ENCODE results near the gene CEP170B. TPM values are rescaled to one million over a fixed set of nuclear protein-coding genes. Genes with fewer than 3 reads are reported as not detected.

CEP170B gene
- total and polyA plus RNA-seq, 2 of the 13 experiments (the other 11 are each of a cell fraction or from before 2014, with no cell fraction given), result 4.3 to 8.8 TPM

GRCh38 chr14:104820669-104821228 lies 44.3 kb upstream of the CEP170B start (continued):
- no peak for TF ChIP-seq HNRNPK (IDR thresholded peaks at IDR 0.05; ENCODE audit: low read depth, low read length, poor library complexity, severe bottlenecking)
- no peak for TF ChIP-seq LCORL (IDR thresholded peaks at IDR 0.05)
- TF ChIP-seq LCORL (CRISPR knock-in tag; IDR thresholded peaks at IDR 0.05), result peak; percentile 52; the same call in 1 of the 2 replicates
- 0 out of 2 replicates have a peak, but pooled peaks have one; percentile 55 for TF ChIP-seq TBX2 (CRISPR knock-in tag; IDR thresholded peaks at IDR 0.05; ENCODE audit: borderline replicate concordance)
- no peak; the same call in 1 of the 2 replicates for TF ChIP-seq ZNF746 (CRISPR knock-in tag; IDR thresholded peaks at IDR 0.05)
- TF ChIP-seq, protein P1, sequence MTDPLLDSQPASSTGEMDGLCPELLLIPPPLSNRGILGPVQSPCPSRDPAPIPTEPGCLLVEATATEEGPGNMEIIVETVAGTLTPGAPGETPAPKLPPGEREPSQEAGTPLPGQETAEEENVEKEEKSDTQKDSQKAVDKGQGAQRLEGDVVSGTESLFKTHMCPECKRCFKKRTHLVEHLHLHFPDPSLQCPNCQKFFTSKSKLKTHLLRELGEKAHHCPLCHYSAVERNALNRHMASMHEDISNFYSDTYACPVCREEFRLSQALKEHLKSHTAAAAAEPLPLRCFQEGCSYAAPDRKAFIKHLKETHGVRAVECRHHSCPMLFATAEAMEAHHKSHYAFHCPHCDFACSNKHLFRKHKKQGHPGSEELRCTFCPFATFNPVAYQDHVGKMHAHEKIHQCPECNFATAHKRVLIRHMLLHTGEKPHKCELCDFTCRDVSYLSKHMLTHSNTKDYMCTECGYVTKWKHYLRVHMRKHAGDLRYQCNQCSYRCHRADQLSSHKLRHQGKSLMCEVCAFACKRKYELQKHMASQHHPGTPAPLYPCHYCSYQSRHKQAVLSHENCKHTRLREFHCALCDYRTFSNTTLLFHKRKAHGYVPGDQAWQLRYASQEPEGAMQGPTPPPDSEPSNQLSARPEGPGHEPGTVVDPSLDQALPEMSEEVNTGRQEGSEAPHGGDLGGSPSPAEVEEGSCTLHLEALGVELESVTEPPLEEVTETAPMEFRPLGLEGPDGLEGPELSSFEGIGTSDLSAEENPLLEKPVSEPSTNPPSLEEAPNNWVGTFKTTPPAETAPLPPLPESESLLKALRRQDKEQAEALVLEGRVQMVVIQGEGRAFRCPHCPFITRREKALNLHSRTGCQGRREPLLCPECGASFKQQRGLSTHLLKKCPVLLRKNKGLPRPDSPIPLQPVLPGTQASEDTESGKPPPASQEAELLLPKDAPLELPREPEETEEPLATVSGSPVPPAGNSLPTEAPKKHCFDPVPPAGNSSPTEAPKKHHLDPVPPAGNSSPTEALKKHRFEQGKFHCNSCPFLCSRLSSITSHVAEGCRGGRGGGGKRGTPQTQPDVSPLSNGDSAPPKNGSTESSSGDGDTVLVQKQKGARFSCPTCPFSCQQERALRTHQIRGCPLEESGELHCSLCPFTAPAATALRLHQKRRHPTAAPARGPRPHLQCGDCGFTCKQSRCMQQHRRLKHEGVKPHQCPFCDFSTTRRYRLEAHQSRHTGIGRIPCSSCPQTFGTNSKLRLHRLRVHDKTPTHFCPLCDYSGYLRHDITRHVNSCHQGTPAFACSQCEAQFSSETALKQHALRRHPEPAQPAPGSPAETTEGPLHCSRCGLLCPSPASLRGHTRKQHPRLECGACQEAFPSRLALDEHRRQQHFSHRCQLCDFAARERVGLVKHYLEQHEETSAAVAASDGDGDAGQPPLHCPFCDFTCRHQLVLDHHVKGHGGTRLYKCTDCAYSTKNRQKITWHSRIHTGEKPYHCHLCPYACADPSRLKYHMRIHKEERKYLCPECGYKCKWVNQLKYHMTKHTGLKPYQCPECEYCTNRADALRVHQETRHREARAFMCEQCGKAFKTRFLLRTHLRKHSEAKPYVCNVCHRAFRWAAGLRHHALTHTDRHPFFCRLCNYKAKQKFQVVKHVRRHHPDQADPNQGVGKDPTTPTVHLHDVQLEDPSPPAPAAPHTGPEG (CRISPR knock-in tag; IDR thresholded peaks at IDR 0.05), result no peak
- no peak for TF ChIP-seq NR1H2 (CRISPR knock-in tag; IDR thresholded peaks at IDR 0.05; ENCODE audit: borderline replicate concordance, low read depth)
- TF ChIP-seq PRDM4 (CRISPR knock-in tag; IDR thresholded peaks at IDR 0.05; ENCODE audit: borderline replicate concordance), result no peak
- no peak for TF ChIP-seq HOXD1 (CRISPR knock-in tag; IDR thresholded peaks at IDR 0.05)
- no peak for TF ChIP-seq SRF (IDR thresholded peaks at IDR 0.05; ENCODE audit: low read depth, low read length)
- TF ChIP-seq ZNF263 (CRISPR knock-in tag; IDR thresholded peaks at IDR 0.05), result peak; percentile 82
- TF ChIP-seq, protein P2, sequence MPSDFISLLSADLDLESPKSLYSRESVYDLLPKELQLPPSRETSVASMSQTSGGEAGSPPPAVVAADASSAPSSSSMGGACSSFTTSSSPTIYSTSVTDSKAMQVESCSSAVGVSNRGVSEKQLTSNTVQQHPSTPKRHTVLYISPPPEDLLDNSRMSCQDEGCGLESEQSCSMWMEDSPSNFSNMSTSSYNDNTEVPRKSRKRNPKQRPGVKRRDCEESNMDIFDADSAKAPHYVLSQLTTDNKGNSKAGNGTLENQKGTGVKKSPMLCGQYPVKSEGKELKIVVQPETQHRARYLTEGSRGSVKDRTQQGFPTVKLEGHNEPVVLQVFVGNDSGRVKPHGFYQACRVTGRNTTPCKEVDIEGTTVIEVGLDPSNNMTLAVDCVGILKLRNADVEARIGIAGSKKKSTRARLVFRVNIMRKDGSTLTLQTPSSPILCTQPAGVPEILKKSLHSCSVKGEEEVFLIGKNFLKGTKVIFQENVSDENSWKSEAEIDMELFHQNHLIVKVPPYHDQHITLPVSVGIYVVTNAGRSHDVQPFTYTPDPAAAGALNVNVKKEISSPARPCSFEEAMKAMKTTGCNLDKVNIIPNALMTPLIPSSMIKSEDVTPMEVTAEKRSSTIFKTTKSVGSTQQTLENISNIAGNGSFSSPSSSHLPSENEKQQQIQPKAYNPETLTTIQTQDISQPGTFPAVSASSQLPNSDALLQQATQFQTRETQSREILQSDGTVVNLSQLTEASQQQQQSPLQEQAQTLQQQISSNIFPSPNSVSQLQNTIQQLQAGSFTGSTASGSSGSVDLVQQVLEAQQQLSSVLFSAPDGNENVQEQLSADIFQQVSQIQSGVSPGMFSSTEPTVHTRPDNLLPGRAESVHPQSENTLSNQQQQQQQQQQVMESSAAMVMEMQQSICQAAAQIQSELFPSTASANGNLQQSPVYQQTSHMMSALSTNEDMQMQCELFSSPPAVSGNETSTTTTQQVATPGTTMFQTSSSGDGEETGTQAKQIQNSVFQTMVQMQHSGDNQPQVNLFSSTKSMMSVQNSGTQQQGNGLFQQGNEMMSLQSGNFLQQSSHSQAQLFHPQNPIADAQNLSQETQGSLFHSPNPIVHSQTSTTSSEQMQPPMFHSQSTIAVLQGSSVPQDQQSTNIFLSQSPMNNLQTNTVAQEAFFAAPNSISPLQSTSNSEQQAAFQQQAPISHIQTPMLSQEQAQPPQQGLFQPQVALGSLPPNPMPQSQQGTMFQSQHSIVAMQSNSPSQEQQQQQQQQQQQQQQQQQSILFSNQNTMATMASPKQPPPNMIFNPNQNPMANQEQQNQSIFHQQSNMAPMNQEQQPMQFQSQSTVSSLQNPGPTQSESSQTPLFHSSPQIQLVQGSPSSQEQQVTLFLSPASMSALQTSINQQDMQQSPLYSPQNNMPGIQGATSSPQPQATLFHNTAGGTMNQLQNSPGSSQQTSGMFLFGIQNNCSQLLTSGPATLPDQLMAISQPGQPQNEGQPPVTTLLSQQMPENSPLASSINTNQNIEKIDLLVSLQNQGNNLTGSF (CRISPR knock-in tag; IDR thresholded peaks at IDR 0.05), result no peak
- no peak; the same call in 1 of the 2 replicates for TF ChIP-seq ATF2 (CRISPR knock-in tag; IDR thresholded peaks at IDR 0.05)
- TF ChIP-seq ZNF34 (CRISPR knock-in tag; IDR thresholded peaks at IDR 0.05; ENCODE audit: borderline replicate concordance), result no peak
- TF ChIP-seq ZNF709 (CRISPR knock-in tag; IDR thresholded peaks at IDR 0.05), result no peak
